NCI-H2171 (cell line): Measurements from ENCODE around the gene C1orf21.

Experiments
- DNase-seq: peaks from one replicate; lab custom pipeline; 2025; lab: John Stamatoyannopoulos, UW

The C1orf21 gene

GRCh38 chr1:184487531-184488193 lies 100.8 kb downstream of the C1orf21 start:
- no peak for DNase-seq

GRCh38 chr1:184489908-184490307 lies 103.1 kb downstream of the C1orf21 start:
- no peak for DNase-seq

GRCh38 chr1:184492536-184492935 lies 105.7 kb downstream of the C1orf21 start:
- no peak for DNase-seq

GRCh38 chr1:184493987-184494388 lies 107.2 kb downstream of the C1orf21 start:
- no peak for DNase-seq

- DNase-seq, result no peak
These were observed 108.1 kb downstream of the C1orf21 start for GRCh38 chr1:184494929-184495328.

GRCh38 chr1:184497959-184498723 lies 111.3 kb downstream of the C1orf21 start:
- DNase-seq, result no peak

GRCh38 chr1:184499616-184500015 lies 112.8 kb downstream of the C1orf21 start:
- DNase-seq, result no peak

GRCh38 chr1:184502161-184502560 lies 115.3 kb downstream of the C1orf21 start:
- no peak for DNase-seq

GRCh38 chr1:184503221-184503749 lies 116.5 kb downstream of the C1orf21 start:
- no peak for DNase-seq

GRCh38 chr1:184504040-184504954 lies 117.5 kb downstream of the C1orf21 start:
- DNase-seq, result no peak

GRCh38 chr1:184504955-184505338 lies 118.1 kb downstream of the C1orf21 start:
- no peak for DNase-seq

GRCh38 chr1:184506481-184506880 lies 119.7 kb downstream of the C1orf21 start:
- DNase-seq, result no peak

GRCh38 chr1:184507165-184507564 lies 120.3 kb downstream of the C1orf21 start:
- DNase-seq, result no peak

- no peak for DNase-seq
These were observed 120.9 kb downstream of the C1orf21 start for GRCh38 chr1:184507604-184508280.

GRCh38 chr1:184509105-184509504 lies 122.3 kb downstream of the C1orf21 start:
- DNase-seq, result no peak

GRCh38 chr1:184510110-184510509 lies 123.3 kb downstream of the C1orf21 start:
- DNase-seq, result no peak

- DNase-seq, result no peak
These were observed 125.9 kb downstream of the C1orf21 start for GRCh38 chr1:184512724-184513123.

GRCh38 chr1:184513421-184513820 lies 126.6 kb downstream of the C1orf21 start:
- DNase-seq, result no peak

- no peak for DNase-seq
These were observed 127.1 kb downstream of the C1orf21 start for GRCh38 chr1:184513966-184514365.

- no peak for DNase-seq
These were observed 127.6 kb downstream of the C1orf21 start for GRCh38 chr1:184514447-184514846.

- no peak for DNase-seq
These were observed 130.3 kb downstream of the C1orf21 start for GRCh38 chr1:184517130-184517529.
